Keratinocyte (primary cell): ENCODE measurements around the gene RPAIN. TPM values are rescaled to one million over a fixed set of nuclear protein-coding genes. Genes with fewer than 3 reads are reported as not detected.

ENCODE experiments used
- DNase-seq: peaks from one replicate; pipeline ENCODE4 v3.0.0-alpha.2; 2011; ENCODE audit warnings: low read depth, missing footprints, low spot score
- FAIRE-seq: peaks from 2 replicates; lab custom pipeline; 2011; peaks lifted over from hg19 to GRCh38; lab: Jason Lieb, UNC
- H2AFZ ChIP-seq: 2 replicates; pipeline ENCODE4 v1.6.0; 2012; ENCODE audit warnings: low read length, control low read depth, inconsistent platforms; ENCODE audit not compliant: control insufficient read depth
- H3K27ac ChIP-seq: 2 replicates; pipeline ENCODE4 v1.5.1; 2011; ENCODE audit warnings: low read length; ENCODE audit not compliant: control insufficient read depth, insufficient read depth
- H3K27me3 ChIP-seq: 3 replicates; pipeline ENCODE4 v1.6.0; 2011; ENCODE audit warnings: low read length; ENCODE audit not compliant: control insufficient read depth, insufficient read depth; ENCODE audit errors: extremely low read depth
- H3K36me3 ChIP-seq, 2 experiments: 2 replicates in 1 of 2; 3 replicates in 1 of 2; pipeline ENCODE4 v1.5.1; 2011; ENCODE audit warnings: low read length in 2 of 2, mild to moderate bottlenecking in 1 of 2; ENCODE audit not compliant: control insufficient read depth in 2 of 2, insufficient read depth in 2 of 2; ENCODE audit errors: extremely low read depth in 1 of 2
- H3K4me1 ChIP-seq: 3 replicates; pipeline ENCODE4 v1.5.1; 2011; ENCODE audit warnings: low read length; ENCODE audit not compliant: control insufficient read depth, insufficient read depth; ENCODE audit errors: extremely low read depth
- H3K4me2 ChIP-seq: 3 replicates; pipeline ENCODE4 v1.6.0; 2011; ENCODE audit warnings: low read depth, low read length; ENCODE audit not compliant: control insufficient read depth, insufficient read depth; ENCODE audit errors: extremely low read depth
- H3K4me3 ChIP-seq, 3 experiments: fragments of 200-600 bp in 1 of 3; sonication (generic) in 1 of 3; 2 replicates in 2 of 3; 3 replicates in 1 of 3; pipeline ENCODE4 v1.5.1; 2011 to 2016; ENCODE audit warnings: low read length in 3 of 3, mild to moderate bottlenecking in 3 of 3, control low read depth in 2 of 3, inconsistent platforms in 1 of 3, low read depth in 1 of 3, mixed read lengths in 1 of 3, mixed run types in 1 of 3, moderate library complexity in 1 of 3; ENCODE audit not compliant: control insufficient read depth in 2 of 3, insufficient read depth in 2 of 3; ENCODE audit errors: extremely low read depth in 1 of 3
- H3K79me2 ChIP-seq: 2 replicates; pipeline ENCODE4 v1.6.0; 2012; ENCODE audit warnings: low read length; ENCODE audit not compliant: control insufficient read depth, insufficient read depth
- H3K9ac ChIP-seq: 3 replicates; pipeline ENCODE4 v1.6.0; 2011; ENCODE audit warnings: low read length; ENCODE audit not compliant: control insufficient read depth, insufficient read depth; ENCODE audit errors: extremely low read depth
- H3K9me1 ChIP-seq: 3 replicates; pipeline ENCODE4 v1.6.0; 2011; ENCODE audit warnings: low read length; ENCODE audit not compliant: control insufficient read depth, insufficient read depth; ENCODE audit errors: extremely low read depth
- H3K9me3 ChIP-seq: 2 replicates; pipeline ENCODE4 v1.5.1; 2012; ENCODE audit warnings: low read depth, low read length; ENCODE audit not compliant: control insufficient read depth
- H4K20me1 ChIP-seq: 3 replicates; pipeline ENCODE4 v1.6.0; 2011; ENCODE audit warnings: low read length; ENCODE audit not compliant: control insufficient read depth, insufficient read depth; ENCODE audit errors: extremely low read depth
- CTCF ChIP-seq, 3 experiments: IDR thresholded peaks in 1 of 3; conservative IDR thresholded peaks in 1 of 3; optimal IDR thresholded peaks in 1 of 3; 2 replicates in 2 of 3; 3 replicates in 1 of 3; pipeline versions ENCODE3 to v1.5.1; 2011; ENCODE audit warnings: low read length in 3 of 3, mild to moderate bottlenecking in 3 of 3, moderate library complexity in 2 of 3, control low read depth in 1 of 3, inconsistent platforms in 1 of 3; ENCODE audit not compliant: insufficient read depth in 2 of 3; ENCODE audit errors: extremely low read depth in 1 of 3
- EZH2 ChIP-seq: IDR thresholded peaks from one replicate; pipeline ENCODE4 v1.6.1; 2012; ENCODE audit warnings: inconsistent platforms, mild to moderate bottlenecking, low read length, moderate library complexity
- dilution Hi-C: fragments of 300-500 bp; cut with MboI; formaldehyde crosslinking; loops from one replicate; pipeline ENCODE4 v1.7.0; 2020; ENCODE audit warnings: low sequenced_read_pairs; ENCODE audit not compliant: extremely low pct_ligation_motif_present
- polyA plus RNA-seq, 5 experiments: library from polyadenylated mRNA; depleted of rRNA in 3 of 5; stranded (reverse) in 3 of 5; stranded (forward) in 1 of 5; unstranded in 1 of 5; fragments of >200 nt; gene quantifications; 1 replicate in 1 of 5; 2 replicates in 3 of 5; 3 replicates in 1 of 5; pipeline versions ENCODE4 v1.2.1 to v1.2.3, GENCODE V29; 2011 to 2012; ENCODE audit warnings: missing spikeins in 2 of 5, low read depth in 1 of 5, low replicate concordance in 1 of 5

The RPAIN gene
- polyA plus RNA-seq, 1 donor (not counting 4 experiments of a cell fraction or from before 2014, with no cell fraction given): 22.5 TPM

DNA sequence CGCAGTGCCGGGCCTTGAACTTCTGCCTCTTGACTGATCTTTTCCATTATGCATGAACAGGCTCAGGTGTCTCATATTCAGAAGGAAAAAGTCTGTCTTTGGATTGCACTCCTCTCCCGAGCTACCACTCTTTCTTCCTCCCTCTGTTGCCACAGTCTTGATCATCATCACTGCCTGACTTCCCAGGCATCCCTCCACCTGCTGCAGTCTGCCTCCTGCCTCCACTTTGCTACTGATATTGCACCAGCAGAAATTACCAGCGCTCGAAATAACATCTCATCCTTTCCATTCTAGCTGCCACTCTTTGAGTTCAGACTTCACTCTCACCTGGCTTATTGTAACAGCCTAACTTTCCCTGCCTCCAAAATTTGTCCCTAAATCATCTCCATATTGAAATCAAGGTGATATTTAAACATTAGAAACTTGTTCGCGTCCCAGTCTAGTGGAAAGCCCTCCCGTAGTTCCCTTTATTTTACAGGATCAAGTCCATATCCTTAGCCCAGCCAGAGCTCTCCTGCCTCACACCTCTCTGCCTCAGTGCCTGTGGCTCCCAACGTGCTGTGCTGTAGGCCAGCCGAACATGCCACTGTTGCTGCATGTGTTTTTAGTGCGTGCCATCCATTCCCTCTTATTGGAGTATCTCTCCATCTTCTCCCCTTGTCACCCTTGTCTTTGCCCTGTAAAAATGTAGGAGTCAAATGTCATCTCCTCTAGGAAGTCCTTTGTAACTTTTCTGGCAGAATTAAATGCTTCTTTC is 40.5 kb upstream of the RPAIN start:
- H3K27me3 ChIP-seq: no peaks in the 10 kb centered on the region
- H3K4me2 ChIP-seq: no peak overlapping the region
- H3K27ac ChIP-seq: no peak overlapping the region
- H3K9me1 ChIP-seq: no peaks in the 10 kb centered on the region
- no peaks in the 10 kb centered on the region for H3K79me2 ChIP-seq
- dilution Hi-C loops: no loop called here
- no peak overlapping the region for H2AFZ ChIP-seq
- no peak overlapping the region for H3K4me3 ChIP-seq
- no peaks in the 10 kb centered on the region for H3K9me3 ChIP-seq
- FAIRE-seq: no peak
- H3K36me3 ChIP-seq: peaks cover 22 to 38% of the 10 kb centered on the region in 2 experiments
- no peaks in the 10 kb centered on the region for H4K20me1 ChIP-seq
- H3K9ac ChIP-seq: no peak overlapping the region
- no peaks in the 10 kb centered on the region for H3K4me1 ChIP-seq
- no peak for DNase-seq
- no peak for TF ChIP-seq EZH2
- no peak for TF ChIP-seq CTCF (optimal IDR thresholded peaks at IDR 0.05 in 1 of 3, IDR thresholded peaks at IDR 0.05 in 1 of 3, conservative IDR thresholded peaks at IDR 0.05 in 1 of 3; ENCODE audit: extremely low read depth in 1 of 3, insufficient read depth in 2 of 3, low read length in 3 of 3)

DNA sequence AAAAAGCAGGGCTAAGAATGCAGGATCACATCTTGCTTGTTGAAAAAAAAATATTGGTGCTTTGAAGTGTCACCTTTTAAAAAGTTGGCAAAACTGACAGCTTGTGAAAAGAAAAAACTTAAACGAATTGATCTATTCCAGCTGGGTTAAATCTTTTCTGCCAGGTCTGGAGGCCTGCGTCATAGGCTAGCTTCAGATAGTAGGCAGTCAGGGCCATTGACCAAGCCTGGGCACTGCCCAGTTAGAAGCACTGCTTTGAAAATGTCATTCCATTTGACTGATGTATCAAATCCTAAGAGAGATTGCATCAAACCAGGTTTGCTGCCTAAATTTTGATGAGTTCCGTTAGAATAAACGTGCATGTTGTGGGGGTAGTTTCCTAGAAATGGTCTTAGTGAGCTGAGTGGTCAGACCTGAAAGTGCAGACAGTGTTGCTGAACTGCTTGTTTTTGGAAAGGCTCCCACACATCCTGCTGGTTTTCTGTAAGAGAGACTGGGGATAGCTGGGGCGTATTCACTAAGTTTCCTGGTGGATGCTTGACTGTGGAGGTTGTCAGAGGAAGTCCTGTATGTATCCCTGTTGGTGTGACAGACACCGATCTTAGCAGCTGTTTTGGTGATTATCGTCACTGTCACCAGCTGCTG is 39.4 kb upstream of the RPAIN start:
- no peaks in the 10 kb centered on the region for H3K4me1 ChIP-seq
- FAIRE-seq: no peak

More for the DNA sequence above, 39.4 kb upstream of the RPAIN start:
- no peaks in the 10 kb centered on the region for H3K27me3 ChIP-seq
- H3K4me3 ChIP-seq: no peak overlapping the region
- H3K9me3 ChIP-seq: no peaks in the 10 kb centered on the region
- DNase-seq: no peak
- TF ChIP-seq CTCF (optimal IDR thresholded peaks at IDR 0.05 in 1 of 3, IDR thresholded peaks at IDR 0.05 in 1 of 3, conservative IDR thresholded peaks at IDR 0.05 in 1 of 3; ENCODE audit: extremely low read depth in 1 of 3, insufficient read depth in 2 of 3, low read length in 3 of 3) (no peak), EZH2 (no peak)
- H3K9ac ChIP-seq: no peak overlapping the region
- H3K27ac ChIP-seq: no peak overlapping the region
- no peak overlapping the region for H2AFZ ChIP-seq
- H3K4me2 ChIP-seq: no peak overlapping the region
- H3K79me2 ChIP-seq: no peaks in the 10 kb centered on the region
- dilution Hi-C loops: no loop called here
- H4K20me1 ChIP-seq: no peaks in the 10 kb centered on the region
- H3K9me1 ChIP-seq: no peaks in the 10 kb centered on the region
- peaks cover 28 to 38% of the 10 kb centered on the region in 2 experiments for H3K36me3 ChIP-seq
